DND-41 (cell line): ENCODE measurements around the gene CFAP157.

Experiments used
- EZH2 ChIP-seq: IDR thresholded peaks from 3 replicates; pipeline ENCODE4 v1.6.1; 2012; ENCODE audit warnings: borderline replicate concordance, low read depth, mild to moderate bottlenecking, moderate library complexity, low read length, inconsistent platforms; ENCODE audit not compliant: severe bottlenecking
- TF ChIP-seq, protein P1 (sequence below): IDR thresholded peaks from 2 replicates; pipeline ENCODE4 v1.5.1; 2012; ENCODE audit warnings: borderline replicate concordance, low read length, moderate library complexity, mild to moderate bottlenecking; ENCODE audit not compliant: poor library complexity, severe bottlenecking; ENCODE audit errors: extremely low read depth

DNA sequence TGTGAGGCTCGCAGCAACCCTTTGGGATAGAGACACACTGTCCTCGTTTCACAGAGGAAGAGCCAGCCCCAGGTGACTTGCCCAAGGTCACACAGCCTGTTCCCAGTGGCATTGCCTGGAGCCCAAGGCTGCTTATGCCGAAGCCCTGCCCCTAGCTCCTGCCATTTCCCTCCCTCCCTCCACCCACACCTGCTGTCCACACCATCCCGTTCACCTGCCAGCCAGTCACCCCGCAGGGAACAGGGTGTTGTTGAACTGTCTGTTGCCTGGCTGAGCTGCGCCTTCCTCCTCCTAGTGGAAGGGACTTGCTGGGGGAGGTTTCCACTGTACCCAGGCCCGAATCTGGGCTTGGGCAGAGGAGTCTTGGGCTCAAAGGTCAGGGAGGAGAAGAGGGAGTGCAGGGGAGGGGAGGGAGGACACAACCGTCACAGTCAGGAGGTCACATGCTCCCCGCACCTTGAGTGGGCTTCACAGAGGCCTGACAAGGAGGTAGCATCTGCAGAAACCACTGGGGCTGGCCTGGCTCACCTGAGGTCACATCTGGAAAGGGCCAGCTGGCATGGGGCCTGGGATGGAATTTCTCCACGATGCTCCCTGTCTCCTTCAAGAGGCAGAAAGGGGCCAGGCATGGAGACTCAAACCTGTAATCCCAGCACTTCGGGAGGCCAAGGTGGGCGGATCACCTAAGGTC is 15.4 kb downstream of the CFAP157 start:
- TF ChIP-seq, protein P1, sequence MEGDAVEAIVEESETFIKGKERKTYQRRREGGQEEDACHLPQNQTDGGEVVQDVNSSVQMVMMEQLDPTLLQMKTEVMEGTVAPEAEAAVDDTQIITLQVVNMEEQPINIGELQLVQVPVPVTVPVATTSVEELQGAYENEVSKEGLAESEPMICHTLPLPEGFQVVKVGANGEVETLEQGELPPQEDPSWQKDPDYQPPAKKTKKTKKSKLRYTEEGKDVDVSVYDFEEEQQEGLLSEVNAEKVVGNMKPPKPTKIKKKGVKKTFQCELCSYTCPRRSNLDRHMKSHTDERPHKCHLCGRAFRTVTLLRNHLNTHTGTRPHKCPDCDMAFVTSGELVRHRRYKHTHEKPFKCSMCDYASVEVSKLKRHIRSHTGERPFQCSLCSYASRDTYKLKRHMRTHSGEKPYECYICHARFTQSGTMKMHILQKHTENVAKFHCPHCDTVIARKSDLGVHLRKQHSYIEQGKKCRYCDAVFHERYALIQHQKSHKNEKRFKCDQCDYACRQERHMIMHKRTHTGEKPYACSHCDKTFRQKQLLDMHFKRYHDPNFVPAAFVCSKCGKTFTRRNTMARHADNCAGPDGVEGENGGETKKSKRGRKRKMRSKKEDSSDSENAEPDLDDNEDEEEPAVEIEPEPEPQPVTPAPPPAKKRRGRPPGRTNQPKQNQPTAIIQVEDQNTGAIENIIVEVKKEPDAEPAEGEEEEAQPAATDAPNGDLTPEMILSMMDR: no peak
- TF ChIP-seq EZH2: no peak
